ENCODE results near the gene CALR3. TPM values are rescaled to one million over a fixed set of nuclear protein-coding genes. Genes with fewer than 3 reads are reported as not detected.

Gene CALR3
- total RNA-seq, 4 donors from 2014 or later: not detected

GRCh38 chr19:16524991-16525734, 29.2 kb upstream of the CALR3 start:
- intact Hi-C loops (cut with DNase I; ENCODE audit: low total_unique reads): no loop called here
- no peak for DNase-seq
- no peak for TF ChIP-seq CTCF (IDR thresholded peaks at IDR 0.05)
- TF ChIP-seq POLR2A (IDR thresholded peaks at IDR 0.05): no peak
- H3K36me3 ChIP-seq: no peaks in the 10 kb centered on the region
- no peaks in the 10 kb centered on the region for H3K4me1 ChIP-seq
- no peak overlapping the region for H3K27ac ChIP-seq
- no peaks in the 10 kb centered on the region for H3K9me3 ChIP-seq
- H3K4me3 ChIP-seq: no peak overlapping the region
- no peaks in the 10 kb centered on the region for H3K27me3 ChIP-seq

- TF ChIP-seq CTCF (IDR thresholded peaks at IDR 0.05): no peak
- no peak for TF ChIP-seq POLR2A (IDR thresholded peaks at IDR 0.05)
- H3K4me3 ChIP-seq: no peak overlapping the region
- intact Hi-C loops (cut with DNase I; ENCODE audit: low total_unique reads): no loop called here
Observed at GRCh38 chr19:16522559-16523377, 26.8 kb upstream of the CALR3 start.

GRCh38 chr19:16521715-16522289, 25.8 kb upstream of the CALR3 start:
- no peak for DNase-seq
- Histone ChIP-seq H3K4me3 (no peak overlapping the region), H3K36me3 (no peaks in the 10 kb centered on the region), H3K4me1 (no peaks in the 10 kb centered on the region), H3K27ac (no peak overlapping the region), H3K9me3 (no peaks in the 10 kb centered on the region), H3K27me3 (no peaks in the 10 kb centered on the region)
- intact Hi-C loops (cut with DNase I; ENCODE audit: low total_unique reads): no loop called here
- TF ChIP-seq CTCF (IDR thresholded peaks at IDR 0.05) (no peak), POLR2A (IDR thresholded peaks at IDR 0.05) (no peak)

More at GRCh38 chr19:16522559-16523377, 26.8 kb upstream of the CALR3 start:
- DNase-seq: no peak
- Histone ChIP-seq H3K27me3 (no peaks in the 10 kb centered on the region), H3K9me3 (no peaks in the 10 kb centered on the region), H3K36me3 (no peaks in the 10 kb centered on the region), H3K27ac (no peak overlapping the region), H3K4me1 (no peaks in the 10 kb centered on the region)

GRCh38 chr19:16520986-16521624, 25.1 kb upstream of the CALR3 start:
- Histone ChIP-seq H3K27ac (no peak overlapping the region), H3K4me3 (no peak overlapping the region), H3K36me3 (no peaks in the 10 kb centered on the region), H3K9me3 (no peaks in the 10 kb centered on the region), H3K27me3 (no peaks in the 10 kb centered on the region), H3K4me1 (no peaks in the 10 kb centered on the region)
- intact Hi-C loops (cut with DNase I; ENCODE audit: low total_unique reads): no loop called here
- DNase-seq: no peak
- TF ChIP-seq CTCF (IDR thresholded peaks at IDR 0.05) (no peak), POLR2A (IDR thresholded peaks at IDR 0.05) (no peak)
